HG03159 (cell line): Measurements from ENCODE around the gene AOC3.
"Not testable (repeated sequence)": the region's sequence is repeated elsewhere in the genome, so short reads cannot be mapped to it uniquely, and the experiment has no call there.

Experiments used
- ATAC-seq: cut with Tn5 transposase; IDR thresholded peaks from one replicate; pipeline ENCODE4 v1.9.1; 2021; ENCODE audit warnings: mild to moderate bottlenecking, moderate library complexity; ENCODE audit not compliant: unreplicated experiment

Gene AOC3

GRCh38 chr17:42866631-42867575, 15.9 kb downstream of the AOC3 start:
- ATAC-seq: no peak

- ATAC-seq: not testable (repeated sequence)
These were observed 16.8 kb downstream of the AOC3 start for GRCh38 chr17:42867694-42868261.

DNA sequence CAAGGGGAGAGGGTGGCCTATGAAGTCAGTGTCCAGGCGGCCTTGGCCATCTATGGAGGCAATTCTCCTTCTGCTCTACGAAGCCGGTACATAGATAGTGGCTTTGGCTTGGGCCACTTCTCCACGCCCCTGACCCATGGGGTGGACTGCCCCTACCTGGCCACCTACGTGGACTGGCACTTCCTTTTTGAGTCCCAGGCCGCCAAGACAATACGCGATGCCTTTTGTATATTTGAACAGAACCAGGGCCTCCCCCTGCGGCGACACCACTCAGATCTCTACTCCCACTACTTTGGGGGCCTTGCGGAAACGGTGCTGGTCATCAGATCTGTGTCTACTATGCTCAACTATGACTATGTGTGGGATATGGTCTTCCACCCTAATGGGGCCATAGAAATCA, 17.3 kb downstream of the AOC3 start:
- no peak for ATAC-seq

DNA sequence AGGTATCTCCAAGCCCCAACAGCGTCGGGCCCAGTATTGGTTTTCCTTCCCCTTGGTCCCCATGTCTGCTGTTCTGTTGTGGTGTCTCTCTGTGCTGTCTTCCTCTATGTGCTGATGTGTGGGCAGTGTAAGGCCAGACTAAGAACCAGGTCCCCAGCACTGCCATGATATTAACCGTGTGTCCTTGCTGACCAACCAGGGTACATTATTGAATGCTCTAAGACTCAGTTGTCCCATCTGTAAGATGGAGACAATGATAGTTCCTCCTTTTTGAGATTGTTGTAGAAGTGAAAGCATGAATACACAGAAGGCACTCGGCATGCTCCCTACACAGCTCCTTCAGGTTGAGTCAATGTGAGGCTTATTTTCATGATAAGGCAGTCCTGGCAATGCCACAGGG, 20.6 kb downstream of the AOC3 start:
- ATAC-seq: no peak

DNA sequence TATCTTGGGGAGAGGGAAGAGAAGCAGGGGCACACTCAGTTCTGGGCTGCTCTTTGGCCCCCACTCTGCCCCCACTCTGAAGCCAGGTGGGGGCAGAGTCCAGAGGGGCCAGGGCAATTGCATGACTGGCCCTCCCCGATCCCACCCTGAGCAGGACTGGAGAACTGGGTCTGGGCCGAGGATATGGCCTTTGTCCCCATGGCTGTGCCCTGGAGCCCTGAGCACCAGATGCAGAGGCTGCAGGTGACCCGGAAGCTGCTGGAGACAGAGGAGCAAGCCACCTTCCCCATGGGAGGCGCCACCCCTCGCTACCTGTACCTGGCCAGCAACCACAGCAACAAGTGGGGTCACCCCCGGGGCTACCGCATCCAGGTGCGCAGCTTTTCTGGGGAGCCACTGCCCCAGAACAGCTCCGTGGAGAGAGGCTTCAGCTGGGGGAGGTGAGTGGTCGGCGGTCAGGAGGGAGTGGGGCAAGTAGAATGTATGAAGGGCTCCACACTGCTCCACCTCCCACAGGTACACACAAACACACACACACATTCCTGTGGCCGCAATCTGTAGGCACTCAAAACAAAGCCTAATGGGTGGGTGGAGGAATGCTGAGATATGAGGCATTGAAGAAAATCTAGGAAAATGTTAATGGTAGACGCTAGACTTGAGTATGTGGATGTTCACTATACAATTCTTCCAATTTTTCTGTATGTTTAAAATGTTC, 21.4 kb downstream of the AOC3 start:
- no peak for ATAC-seq

DNA sequence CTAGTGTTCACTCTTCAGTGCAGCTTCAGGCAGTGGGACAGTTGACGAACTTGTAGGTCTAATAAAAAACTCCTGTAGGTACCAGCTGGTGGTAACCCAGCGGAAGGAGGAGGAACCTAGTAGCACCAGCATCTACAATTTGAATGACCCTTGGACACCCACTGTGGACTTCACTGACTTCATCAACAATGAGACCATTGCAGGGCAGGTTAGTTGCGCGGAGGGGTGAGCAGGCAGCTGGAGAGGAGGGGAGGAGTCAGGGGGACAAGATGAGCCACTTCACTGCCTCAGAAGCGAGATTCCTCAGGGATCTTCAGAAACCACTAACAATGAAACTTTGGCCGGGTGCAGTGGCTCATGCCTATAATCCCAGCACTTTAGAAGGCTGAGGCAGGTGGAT, 22.3 kb downstream of the AOC3 start:
- no peak for ATAC-seq

DNA sequence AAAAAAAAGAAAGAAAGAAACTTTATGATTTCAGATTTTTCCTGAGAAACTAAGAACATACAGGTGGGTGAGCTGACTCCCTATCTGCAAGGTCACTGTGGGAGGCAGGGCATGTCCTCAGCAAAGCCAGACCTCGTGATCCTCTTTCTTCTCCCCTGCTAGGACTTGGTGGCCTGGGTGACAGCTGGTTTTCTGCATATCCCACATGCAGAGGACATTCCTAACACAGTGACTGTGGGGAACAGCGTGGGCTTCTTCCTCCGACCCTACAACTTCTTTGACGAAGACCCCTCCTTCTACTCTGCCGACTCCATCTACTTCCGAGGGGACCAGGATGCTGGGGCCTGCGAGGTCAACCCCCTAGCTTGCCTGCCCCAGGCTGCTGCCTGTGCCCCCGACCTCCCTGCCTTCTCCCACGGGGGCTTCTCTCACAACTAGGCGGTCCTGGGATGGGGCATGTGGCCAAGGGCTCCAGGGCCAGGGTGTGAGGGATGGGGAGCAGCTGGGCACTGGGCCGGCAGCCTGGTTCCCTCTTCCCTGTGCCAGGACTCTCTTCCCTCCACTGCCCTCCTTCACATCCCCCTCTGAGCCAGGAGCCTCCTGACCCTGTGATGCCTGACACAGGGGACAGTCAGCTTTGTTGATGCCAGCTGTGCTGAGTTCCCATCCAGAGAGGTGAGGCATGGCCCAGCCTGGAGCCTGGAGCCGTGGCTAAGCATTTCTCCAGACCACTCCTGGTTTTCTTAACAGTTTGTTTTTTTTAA, 23.1 kb downstream of the AOC3 start:
- not testable (repeated sequence) for ATAC-seq

GRCh38 chr17:42877037-42877436, 26.0 kb downstream of the AOC3 start:
- no peak for ATAC-seq

DNA sequence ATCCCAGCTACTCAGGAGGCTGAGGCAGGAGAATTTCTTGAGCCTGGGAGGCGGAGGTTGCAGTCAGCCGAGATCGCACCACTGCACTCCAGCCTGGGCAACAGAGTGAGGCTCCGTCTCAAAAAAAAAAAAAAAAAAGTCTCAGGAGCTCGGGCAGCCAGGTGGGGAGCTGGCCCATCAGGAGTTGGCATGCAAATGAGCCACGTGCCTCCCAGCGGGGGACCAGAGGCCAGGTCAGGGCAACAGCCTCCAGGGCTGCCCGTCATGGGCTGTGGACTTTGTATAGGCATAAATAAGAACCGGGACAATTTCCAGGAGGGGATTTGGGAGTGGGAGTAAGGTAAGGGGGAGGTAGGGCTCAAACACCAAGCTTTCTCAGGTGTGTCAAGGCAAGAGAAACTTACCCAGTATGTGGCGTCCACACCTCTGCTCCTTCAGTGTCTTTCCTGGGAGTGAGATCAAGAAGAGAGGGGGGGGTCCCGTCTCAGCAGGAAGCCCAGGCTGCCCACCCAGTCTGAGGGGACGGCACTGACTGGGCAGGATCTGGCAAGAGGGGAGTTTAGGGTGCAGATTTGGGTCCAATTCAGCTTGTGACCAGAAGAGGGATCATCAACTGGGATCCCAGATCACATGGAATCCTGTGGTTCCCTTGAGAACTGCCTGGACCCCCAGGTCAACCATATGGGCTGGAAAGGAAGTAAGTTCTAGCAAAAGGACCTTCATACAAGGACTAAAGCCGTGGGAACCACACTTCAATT, 27.3 kb downstream of the AOC3 start:
- no peak for ATAC-seq

- ATAC-seq: no peak
These were observed 28.1 kb downstream of the AOC3 start for GRCh38 chr17:42878924-42879595.

DNA sequence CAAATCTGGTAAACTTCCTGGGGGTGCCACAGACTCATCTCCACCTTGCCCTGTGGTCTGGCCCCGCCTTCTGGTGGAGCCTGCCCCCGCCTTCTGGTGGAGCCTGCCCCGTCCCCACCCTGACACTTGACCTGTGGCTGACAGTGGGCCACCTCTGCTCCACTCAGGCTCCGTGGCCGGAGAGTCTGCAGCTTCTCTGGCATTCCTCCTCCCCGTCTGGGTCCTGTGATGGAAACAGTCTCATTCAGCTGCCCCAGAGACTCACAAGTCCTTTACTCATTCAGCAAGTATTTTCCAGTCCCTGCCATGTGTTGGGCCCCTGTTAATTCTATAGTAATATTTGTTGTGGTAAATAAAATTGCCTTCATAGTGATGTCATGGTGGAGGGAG, 28.6 kb downstream of the AOC3 start:
- no peak for ATAC-seq

- ATAC-seq: no peak
These were observed 29.8 kb downstream of the AOC3 start for GRCh38 chr17:42880776-42881310.

DNA sequence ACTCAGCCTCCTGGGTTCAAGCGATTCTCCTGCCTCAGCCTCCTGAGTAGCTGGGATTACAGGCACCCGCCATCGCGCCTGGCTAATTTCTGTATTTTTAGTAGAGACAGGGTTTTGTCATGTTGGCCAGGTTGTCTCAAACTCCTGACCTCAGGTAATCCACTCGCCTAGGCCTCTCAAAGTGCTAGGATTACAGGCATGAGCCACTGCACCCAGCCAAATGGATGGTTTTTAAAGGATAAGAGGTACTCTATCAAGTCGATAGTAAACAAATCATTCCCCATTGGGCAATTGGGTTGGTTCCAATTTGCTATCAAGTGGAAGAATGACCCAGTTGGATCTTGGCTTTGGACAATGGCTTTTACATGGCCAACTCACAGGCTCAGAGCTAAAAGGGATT, 30.7 kb downstream of the AOC3 start:
- ATAC-seq: not testable (repeated sequence)

GRCh38 chr17:42882166-42882565, 31.2 kb downstream of the AOC3 start:
- ATAC-seq: no peak

DNA sequence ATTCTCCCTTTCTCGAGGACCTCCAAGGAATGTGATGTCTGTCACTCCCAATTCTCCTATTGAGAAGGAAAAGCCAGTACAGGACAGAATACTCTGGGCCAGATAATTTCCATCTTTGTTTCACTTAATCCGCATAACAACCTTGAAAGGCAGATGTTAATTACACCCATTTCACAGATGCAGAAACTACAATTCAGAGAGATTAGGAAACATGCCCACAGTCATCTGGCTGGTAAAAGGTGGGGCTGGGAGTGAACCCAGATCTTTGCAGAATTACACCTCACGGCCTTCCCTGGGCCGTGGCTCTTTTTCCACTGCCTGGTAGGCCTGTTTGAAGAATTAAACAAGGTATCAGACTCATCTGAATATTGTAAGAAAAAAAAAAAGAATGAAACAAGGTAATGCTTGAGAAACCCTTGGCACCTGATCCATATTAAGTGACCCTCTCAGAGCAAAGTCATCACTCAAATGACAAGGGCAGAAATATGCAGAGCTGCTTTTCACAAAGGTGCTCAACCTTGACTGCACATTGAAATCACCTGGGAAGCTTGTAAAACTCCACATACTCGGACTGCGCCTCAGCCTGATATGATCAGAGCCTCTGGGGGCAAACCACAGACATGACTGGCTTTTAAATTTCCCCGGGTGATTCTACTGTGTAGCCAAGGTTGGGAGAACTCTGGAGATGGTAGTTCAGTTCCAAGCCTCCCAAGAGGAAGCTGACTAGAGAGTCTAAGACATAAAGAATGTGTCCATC, 33.0 kb downstream of the AOC3 start:
- no peak for ATAC-seq

- ATAC-seq: not testable (repeated sequence)
These were observed 34.8 kb downstream of the AOC3 start for GRCh38 chr17:42885806-42886205.

DNA sequence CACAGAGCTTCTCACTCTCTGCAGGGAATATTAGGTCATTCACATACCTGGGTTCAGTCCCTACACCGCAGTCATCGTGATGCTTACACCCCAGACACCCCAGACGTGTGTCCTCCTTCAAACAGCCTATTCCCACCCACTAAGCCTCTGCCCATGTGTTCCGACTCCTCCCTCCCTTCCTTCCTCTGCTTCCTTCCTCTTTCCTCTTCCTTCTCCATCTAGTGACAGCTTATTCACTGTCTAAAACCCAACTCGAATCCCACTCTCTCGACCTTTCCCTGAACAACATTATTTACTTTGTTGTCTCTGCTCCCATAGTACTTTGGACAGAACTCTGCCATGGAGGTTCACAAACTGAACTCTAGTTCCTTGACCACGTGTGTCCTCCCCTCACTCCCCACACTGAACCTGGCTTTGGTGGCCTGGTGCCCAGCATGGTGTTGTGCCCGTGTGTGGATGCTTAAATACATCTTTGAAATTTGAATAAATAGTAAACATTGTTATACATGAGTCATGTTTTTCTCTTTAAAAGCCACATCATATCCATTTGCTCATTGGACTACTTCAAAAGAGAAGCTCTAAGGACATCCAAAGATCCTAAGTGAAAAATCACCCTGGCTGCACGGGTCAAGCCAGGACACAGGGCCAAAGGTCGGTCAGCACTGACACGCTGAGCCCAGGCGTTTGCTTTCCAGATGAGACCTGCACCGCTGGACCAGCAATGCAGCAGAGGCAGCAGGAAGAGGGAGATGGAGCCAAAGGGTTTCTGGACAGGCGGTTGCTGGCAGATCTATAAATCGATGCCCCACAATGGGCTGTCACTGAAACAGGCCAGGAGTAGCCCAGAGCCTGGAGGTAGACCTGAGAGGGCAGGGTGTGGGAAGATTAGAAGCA, 35.5 kb downstream of the AOC3 start:
- ATAC-seq: no peak

- ATAC-seq: no peak
These were observed 38.8 kb downstream of the AOC3 start for GRCh38 chr17:42889809-42890208.
